ENCODE results near the gene MAGI1. TPM values are rescaled to one million over a fixed set of nuclear protein-coding genes. Genes with fewer than 3 reads are reported as not detected.
"Not testable (repeated sequence)": the region's sequence is repeated elsewhere in the genome, so short reads cannot be mapped to it uniquely, and the experiment has no call there.

MAGI1 gene
- total RNA-seq, 1 donor from 2014 or later = 47.1 TPM

- Histone ChIP-seq H3K9me3 (no peaks in the 10 kb centered on the region), H3K27ac (no peak overlapping the region), H3K27me3 (no peaks in the 10 kb centered on the region), H3K4me1 (no peaks in the 10 kb centered on the region), H3K36me3 (no peaks in the 10 kb centered on the region), H3K4me3 (no peak overlapping the region)
- intact Hi-C loops (cut with DNase I) = no loop called here
- TF ChIP-seq POLR2AphosphoS5 (IDR thresholded peaks at IDR 0.05; ENCODE audit: insufficient read depth in 1 of 2, low read depth in 1 of 2) (no peak), CTCF (IDR thresholded peaks at IDR 0.05) (no peak), POLR2A (IDR thresholded peaks at IDR 0.05) (no peak)
- no peak for DNase-seq (ENCODE audit: extremely low spot score in 2 of 2)
These were observed 470.2 kb downstream of the MAGI1 start for GRCh38 chr3:65568497-65568896.

DNA sequence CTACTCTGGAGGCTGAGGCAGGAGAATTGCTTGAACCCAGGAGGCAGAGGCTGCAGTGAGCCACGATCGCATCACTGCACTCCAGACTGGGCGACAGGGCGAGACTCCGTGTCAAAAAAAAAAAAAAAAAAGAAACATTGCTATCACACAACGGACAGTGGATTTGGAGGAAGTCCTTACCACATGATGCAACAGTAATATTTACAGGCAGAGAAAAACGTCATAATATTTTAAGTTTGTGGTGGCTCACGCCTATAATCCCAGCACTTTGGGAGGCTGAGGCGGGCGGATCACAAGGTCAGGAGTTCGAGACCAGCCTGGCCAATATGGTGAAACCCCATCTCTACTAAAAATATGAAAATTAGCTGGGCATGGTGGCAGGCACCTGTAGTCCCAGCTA is 473.0 kb downstream of the MAGI1 start:
- intact Hi-C loops (cut with DNase I); H3K4me3 ChIP-seq; H3K27me3 ChIP-seq; H3K9me3 ChIP-seq; DNase-seq (ENCODE audit: extremely low spot score in 2 of 2); H3K27ac ChIP-seq; H3K4me1 ChIP-seq; H3K36me3 ChIP-seq: not testable (repeated sequence)

- H3K4me3 ChIP-seq = no peak overlapping the region
- no peak for TF ChIP-seq POLR2AphosphoS5 (IDR thresholded peaks at IDR 0.05; ENCODE audit: insufficient read depth in 1 of 2, low read depth in 1 of 2)
- TF ChIP-seq POLR2A (IDR thresholded peaks at IDR 0.05) = no peak
- TF ChIP-seq CTCF (IDR thresholded peaks at IDR 0.05) = no peak
- no peak overlapping the region for H3K27ac ChIP-seq
- intact Hi-C loops (cut with DNase I) = no loop called here
- no peaks in the 10 kb centered on the region for H3K4me1 ChIP-seq
- no peaks in the 10 kb centered on the region for H3K27me3 ChIP-seq
- H3K9me3 ChIP-seq = no peaks in the 10 kb centered on the region
- no peak for DNase-seq (ENCODE audit: extremely low spot score in 2 of 2)
- H3K36me3 ChIP-seq = no peaks in the 10 kb centered on the region
These were observed 474.2 kb downstream of the MAGI1 start for GRCh38 chr3:65564483-65564882.

- intact Hi-C loops (cut with DNase I) = no loop called here
- DNase-seq (ENCODE audit: extremely low spot score in 2 of 2) = no peak
- H3K27ac ChIP-seq = no peak overlapping the region
- no peak for TF ChIP-seq POLR2A (IDR thresholded peaks at IDR 0.05)
- no peak for TF ChIP-seq CTCF (IDR thresholded peaks at IDR 0.05)
- TF ChIP-seq POLR2AphosphoS5 (IDR thresholded peaks at IDR 0.05; ENCODE audit: insufficient read depth in 1 of 2, low read depth in 1 of 2) = no peak
- H3K36me3 ChIP-seq = no peaks in the 10 kb centered on the region
- no peak overlapping the region for H3K4me3 ChIP-seq
- H3K9me3 ChIP-seq = no peaks in the 10 kb centered on the region
- no peaks in the 10 kb centered on the region for H3K4me1 ChIP-seq
- no peaks in the 10 kb centered on the region for H3K27me3 ChIP-seq
These were observed 474.9 kb downstream of the MAGI1 start for GRCh38 chr3:65563861-65564260.

- no peak overlapping the region for H3K27ac ChIP-seq
- DNase-seq (ENCODE audit: extremely low spot score in 2 of 2) = no peak
- intact Hi-C loops (cut with DNase I) = no loop called here
- H3K4me3 ChIP-seq = no peak overlapping the region
- H3K36me3 ChIP-seq = no peaks in the 10 kb centered on the region
- no peaks in the 10 kb centered on the region for H3K4me1 ChIP-seq
- TF ChIP-seq POLR2AphosphoS5 (IDR thresholded peaks at IDR 0.05; ENCODE audit: insufficient read depth in 1 of 2, low read depth in 1 of 2) = no peak
- no peak for TF ChIP-seq CTCF (IDR thresholded peaks at IDR 0.05)
- TF ChIP-seq POLR2A (IDR thresholded peaks at IDR 0.05) = no peak
- no peaks in the 10 kb centered on the region for H3K9me3 ChIP-seq
- H3K27me3 ChIP-seq = no peaks in the 10 kb centered on the region
These were observed 476.3 kb downstream of the MAGI1 start for GRCh38 chr3:65562447-65562846.

- DNase-seq (ENCODE audit: extremely low spot score in 2 of 2) = no peak
- no peaks in the 10 kb centered on the region for H3K27me3 ChIP-seq
- intact Hi-C loops (cut with DNase I) = no loop called here
- H3K9me3 ChIP-seq = no peaks in the 10 kb centered on the region
- TF ChIP-seq CTCF (IDR thresholded peaks at IDR 0.05) (no peak), POLR2A (IDR thresholded peaks at IDR 0.05) (no peak), POLR2AphosphoS5 (IDR thresholded peaks at IDR 0.05; ENCODE audit: insufficient read depth in 1 of 2, low read depth in 1 of 2) (no peak)
- H3K36me3 ChIP-seq = no peaks in the 10 kb centered on the region
- H3K27ac ChIP-seq = no peak overlapping the region
- H3K4me3 ChIP-seq = no peak overlapping the region
- H3K4me1 ChIP-seq = no peaks in the 10 kb centered on the region
These were observed 477.1 kb downstream of the MAGI1 start for GRCh38 chr3:65561617-65562016.

All from vagina (tissue), 2 donors.